HCT116 (cell line): Measurements from ENCODE around the gene RAB36. TPM values are rescaled to one million over a fixed set of nuclear protein-coding genes. Genes with fewer than 3 reads are reported as not detected.

Source experiments
- ATAC-seq: fragments of 200-7000 bp; cut with Tn5 transposase; 2 replicates; pipeline ENCODE4 v1.9.1; 2020; ENCODE audit warnings: mild to moderate bottlenecking, moderate library complexity
- BruUV-seq: library from RNA; stranded (reverse); fragments of 400-500 nt; replicated peaks from 2 replicates; lab custom pipeline; 2021; lab: Mats Ljungman, UMichigan
- CTCF ChIA-PET: fragments of 300-600 bp; sonication (Branson Sonifier 250); formaldehyde crosslinking; loops from one replicate; lab custom pipeline; 2021; ENCODE audit warnings: antibody characterized with exemption; lab: Charles Lee
- POLR2A ChIA-PET: fragments of 300-600, 350-600 bp; sonication (Branson Sonifier 250); formaldehyde crosslinking; loops from one replicate; lab custom pipeline; 2021; ENCODE audit warnings: antibody characterized with exemption; lab: Charles Lee
- RAD21 ChIA-PET, 2 experiments: fragments of 300-600 bp; sonication (Branson Sonifier 250); formaldehyde crosslinking; loops; one replicate each; lab custom pipeline; 2023; ENCODE audit warnings: low total read pairs in 2 of 2; ENCODE audit not compliant: uncharacterized antibody in 2 of 2, unreplicated experiment in 2 of 2, low non-redundant PET in 1 of 2; lab: Charles Lee
- DNase-seq: peaks from one replicate; pipeline ENCODE4 v3.0.0-alpha.2; 2010; ENCODE audit warnings: low read depth, low spot score
- H2AFZ ChIP-seq: fragments of 200-600 bp; shearing (Covaris generic), sonication (generic); 2 replicates; pipeline ENCODE4 v1.6.1; 2017; ENCODE audit warnings: low read depth, mixed run types, mixed read lengths, antibody characterized with exemption, low read length; ENCODE audit not compliant: poor library complexity, severe bottlenecking
- H3K27ac ChIP-seq: 2 replicates; pipeline ENCODE4 v1.5.1; 2012; ENCODE audit warnings: low read depth, low read length
- H3K27me3 ChIP-seq: fragments of 200-600 bp; sonication (generic); 2 replicates; pipeline ENCODE4 v1.6.1; 2016; ENCODE audit warnings: mixed run types, low read length, mixed read lengths; ENCODE audit not compliant: insufficient read depth
- H3K36me3 ChIP-seq, 2 experiments: fragments of 200-500 bp in 1 of 2; fragments of 200-600 bp in 1 of 2; sonication (Bioruptor generic) in 1 of 2; sonication (generic) in 1 of 2; 2 replicates each; pipeline versions ENCODE4 v1.5.1 to v1.6.1; 2014 to 2016; ENCODE audit warnings: low read length in 2 of 2, inconsistent platforms in 1 of 2, mixed read lengths in 1 of 2, mixed run types in 1 of 2; ENCODE audit not compliant: insufficient read depth in 2 of 2, control insufficient read depth in 1 of 2
- H3K4me1 ChIP-seq, 2 experiments: fragments of 200-600 bp in 1 of 2; sonication (generic) in 1 of 2; 2 replicates each; pipeline versions ENCODE4 v1.5.1 to v1.6.1; 2012 to 2017; ENCODE audit warnings: low read length in 2 of 2, inconsistent platforms in 1 of 2, mild to moderate bottlenecking in 1 of 2, mixed read lengths in 1 of 2, mixed run types in 1 of 2, moderate library complexity in 1 of 2; ENCODE audit not compliant: insufficient read depth in 2 of 2, control insufficient read depth in 1 of 2
- H3K4me2 ChIP-seq: fragments of 200-600 bp; sonication (generic); 2 replicates; pipeline ENCODE4 v1.6.1; 2017; ENCODE audit warnings: mixed run types, low read length, mixed read lengths
- H3K4me3 ChIP-seq, 2 experiments: fragments of 200-600 bp in 1 of 2; sonication (generic) in 1 of 2; replicated peaks in 1 of 2; 2 replicates each; pipeline ENCODE4 v1.5.1; 2011 to 2016; ENCODE audit warnings: low read length in 2 of 2, control low read depth in 1 of 2, low read depth in 1 of 2, mild to moderate bottlenecking in 1 of 2, mixed read lengths in 1 of 2, mixed run types in 1 of 2
- H3K79me2 ChIP-seq: fragments of 200-600 bp; sonication (generic); 2 replicates; pipeline ENCODE4 v1.6.1; 2017; ENCODE audit warnings: mild to moderate bottlenecking, mixed run types, low read length, moderate library complexity, mixed read lengths; ENCODE audit not compliant: insufficient read depth
- H3K9ac ChIP-seq: fragments of 200-600 bp; sonication (generic); 2 replicates; pipeline ENCODE4 v1.6.1; 2016; ENCODE audit warnings: low read length, mixed read lengths
- H3K9me2 ChIP-seq: fragments of 200-600 bp; sonication (generic), shearing (Covaris generic); 2 replicates; pipeline ENCODE4 v1.6.1; 2017; ENCODE audit warnings: mixed run types, mild to moderate bottlenecking, moderate library complexity; ENCODE audit not compliant: insufficient read depth
- H3K9me3 ChIP-seq, 2 experiments: fragments of 200-500 bp in 1 of 2; fragments of 200-600 bp in 1 of 2; sonication (Bioruptor generic) in 1 of 2; sonication (generic) in 1 of 2; 2 replicates each; pipeline ENCODE4 v1.6.1; 2014 to 2017; ENCODE audit warnings: low read length in 2 of 2, mixed read lengths in 2 of 2, inconsistent platforms in 1 of 2, low read depth in 1 of 2, mild to moderate bottlenecking in 1 of 2, mixed run types in 1 of 2, moderate library complexity in 1 of 2; ENCODE audit not compliant: control insufficient read depth in 1 of 2, insufficient read depth in 1 of 2
- H4K20me1 ChIP-seq: fragments of 200-600 bp; sonication (generic), shearing (Covaris generic); 2 replicates; pipeline ENCODE4 v1.6.1; 2017; ENCODE audit warnings: mixed run types, mild to moderate bottlenecking, moderate library complexity; ENCODE audit not compliant: insufficient read depth
- CBX3 ChIP-seq: IDR thresholded peaks from 2 replicates; pipeline ENCODE4 v1.6.1; 2012; ENCODE audit warnings: low read depth
- CEBPB ChIP-seq: IDR thresholded peaks from 2 replicates; pipeline ENCODE4 v1.6.1; 2012; ENCODE audit warnings: low read depth
- EGR1 ChIP-seq: IDR thresholded peaks from 2 replicates; pipeline ENCODE4 v1.6.1; 2012; ENCODE audit warnings: low read depth
- ELF1 ChIP-seq: IDR thresholded peaks from 2 replicates; pipeline ENCODE4 v1.6.1; 2012; ENCODE audit warnings: low read depth, borderline replicate concordance
- EZH2 ChIP-seq: fragments of 200-600 bp; sonication (generic); IDR thresholded peaks from 2 replicates; pipeline ENCODE4 v1.6.1; 2017; ENCODE audit warnings: antibody characterized with exemption, mixed run types
- FOSL1 ChIP-seq: IDR thresholded peaks from 2 replicates; pipeline ENCODE4 v1.6.1; 2012; ENCODE audit warnings: low read depth
- JUND ChIP-seq: IDR thresholded peaks from 2 replicates; pipeline ENCODE4 v1.6.1; 2012
- MAX ChIP-seq: IDR thresholded peaks from 2 replicates; pipeline ENCODE4 v1.6.1; 2012
- POLR2A ChIP-seq: IDR thresholded peaks from 2 replicates; pipeline ENCODE4 v1.7.0; 2011; ENCODE audit warnings: borderline replicate concordance; ENCODE audit not compliant: insufficient read depth, insufficient read length; ENCODE audit errors: extremely low read depth
- RAD21 ChIP-seq: IDR thresholded peaks from 2 replicates; pipeline ENCODE4 v1.6.1; 2012; ENCODE audit warnings: low read depth, mild to moderate bottlenecking
- REST ChIP-seq: IDR thresholded peaks from 2 replicates; pipeline ENCODE4 v1.6.1; 2012; ENCODE audit warnings: low read depth
- SP1 ChIP-seq: IDR thresholded peaks from 2 replicates; pipeline ENCODE4 v1.6.1; 2012; ENCODE audit warnings: low read depth
- SRF ChIP-seq: IDR thresholded peaks from 2 replicates; pipeline ENCODE4 v1.6.1; 2012; ENCODE audit warnings: low read depth
- YY1 ChIP-seq: IDR thresholded peaks from 2 replicates; pipeline ENCODE4 v1.6.1; 2011; ENCODE audit warnings: low read length, low read depth, moderate library complexity, mild to moderate bottlenecking; ENCODE audit not compliant: insufficient replicate concordance; ENCODE audit errors: extremely low read depth
- ZBTB33 ChIP-seq: IDR thresholded peaks from 2 replicates; pipeline ENCODE4 v1.6.1; 2011; ENCODE audit warnings: mild to moderate bottlenecking, low read length, moderate library complexity; ENCODE audit not compliant: insufficient replicate concordance; ENCODE audit errors: extremely low read depth
- ZNF274 ChIP-seq: fragments of 200-500 bp; sonication (Bioruptor generic); IDR thresholded peaks from 2 replicates; pipeline ENCODE4 v1.6.1; 2014; ENCODE audit warnings: mild to moderate bottlenecking, low read depth, low read length, inconsistent platforms
- intact Hi-C: fragments of 100-400 bp; cut with micrococcal nuclease; formaldehyde crosslinking; loops from 2 replicates; pipeline ENCODE4 v1.10.0; 2022
- total RNA-seq: library from RNA; stranded (reverse); gene quantifications from one replicate; pipeline ENCODE4 v1.2.1, GENCODE V29; 2021; ENCODE audit not compliant: unreplicated experiment

The RAB36 gene
- total RNA-seq, 1 experiment from 2014 or later = 6.1 TPM

GRCh38 chr22:23211622-23212021 is 66.3 kb downstream of the RAB36 start:
- no peak for TF ChIP-seq YY1
- no peak for TF ChIP-seq CBX3
- no peak for TF ChIP-seq RAD21
- TF ChIP-seq JUND = no peak
- no peak for TF ChIP-seq MAX
- TF ChIP-seq POLR2A = no peak
- no peak for TF ChIP-seq ZBTB33
- no peak for TF ChIP-seq ZNF274
- TF ChIP-seq REST = no peak
- no peak for TF ChIP-seq EZH2
- TF ChIP-seq SRF = no peak
- TF ChIP-seq CEBPB = no peak
- no peak for TF ChIP-seq SP1
- TF ChIP-seq ELF1 = no peak
- TF ChIP-seq FOSL1 = no peak
- TF ChIP-seq EGR1 = no peak
- H4K20me1 ChIP-seq = no peaks in the 10 kb centered on the region
- RAD21 ChIA-PET = no interaction called here
- H3K9me3 ChIP-seq = no peaks in the 10 kb centered on the region
- H2AFZ ChIP-seq = no peak overlapping the region
- H3K4me3 ChIP-seq = no peak overlapping the region
- ATAC-seq (no peak), DNase-seq (no peak)
- H3K79me2 ChIP-seq = peaks cover 90% of the 10 kb centered on the region
- no peak overlapping the region for H3K27ac ChIP-seq
- peaks cover 0 to 10% of the 10 kb centered on the region in 2 experiments; a peak in 1 of 4 replicates for H3K4me1 ChIP-seq
- BruUV-seq = no TSS peak
- POLR2A ChIA-PET = no interaction called here
- no peaks in the 10 kb centered on the region for H3K9me2 ChIP-seq
- H3K9ac ChIP-seq = no peak overlapping the region
- CTCF ChIA-PET = no interaction called here
- no peaks in the 10 kb centered on the region for H3K27me3 ChIP-seq
- intact Hi-C loops = no loop called here
- no peak overlapping the region for H3K4me2 ChIP-seq
- no peaks in the 10 kb centered on the region for H3K36me3 ChIP-seq
